ENCODE data around the gene CPS1. TPM values are rescaled to one million over a fixed set of nuclear protein-coding genes. Genes with fewer than 3 reads are reported as not detected.

Gene CPS1
- total and polyA plus RNA-seq, 2 donors (not counting 3 experiments of a cell fraction or from before 2014, with no cell fraction given), result 0.18 to 0.53 TPM

DNA sequence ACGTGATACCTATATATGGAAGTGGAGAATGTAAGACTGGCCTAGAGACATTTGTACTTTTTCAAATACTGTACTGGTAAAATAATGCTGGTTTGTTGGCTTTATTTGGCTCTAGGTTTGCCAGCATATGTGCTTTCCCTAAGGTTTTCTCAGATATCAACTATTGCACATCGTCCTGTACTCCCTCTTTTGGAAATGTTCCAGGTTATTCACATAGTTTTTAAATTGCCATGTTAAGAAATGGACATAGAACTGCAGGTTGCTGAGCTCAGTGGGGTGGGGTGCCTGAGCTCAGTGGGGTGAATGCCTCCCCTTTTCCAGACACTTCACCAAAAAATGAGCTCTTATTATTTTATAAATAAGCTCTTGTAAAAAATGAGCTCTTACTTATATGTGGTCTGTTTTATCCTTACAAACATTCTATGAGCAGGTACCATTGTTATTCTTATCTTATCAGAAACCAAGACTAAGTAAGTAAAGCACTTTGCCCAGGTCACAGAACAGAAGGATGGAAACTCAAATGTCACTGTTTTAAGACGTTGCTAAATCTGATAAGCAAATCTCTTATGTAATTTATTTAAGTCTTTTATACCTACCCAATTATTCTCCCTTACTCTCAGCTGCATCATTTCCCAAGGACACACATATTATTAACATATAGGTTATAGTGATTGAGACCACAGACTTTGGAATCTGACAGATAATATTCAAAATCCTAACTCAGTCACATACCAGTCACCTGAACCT is 99.0 kb downstream of the CPS1 start:
- no peaks in the 10 kb centered on the region for H4K20me1 ChIP-seq (replicated peaks; ENCODE audit: control insufficient read depth, extremely low read depth, insufficient read depth, low read length)
- ChIA-PET POLR2A (no interaction called here), CTCF (no interaction called here)
- no peak overlapping the region for H3K27ac ChIP-seq (ENCODE audit: insufficient read depth, low read depth, low read length)
- intact Hi-C loops (cut with micrococcal nuclease) (no loop called here), dilution Hi-C loops (cut with MboI; ENCODE audit: extremely low pct_ligation_motif_present, low sequenced_read_pairs) (no loop called here)
- no peaks in the 10 kb centered on the region for H3K79me2 ChIP-seq (ENCODE audit: control insufficient read depth, insufficient read depth, low read length)
- TF ChIP-seq MYC (IDR thresholded peaks at IDR 0.05; ENCODE audit: low read depth, low read length) (no peak), EZH2 (IDR thresholded peaks at IDR 0.05; ENCODE audit: borderline replicate concordance, low read depth, low read length, severe bottlenecking) (no peak), JUN (IDR thresholded peaks at IDR 0.05; ENCODE audit: borderline replicate concordance, insufficient read depth, insufficient read length, low read depth) (no peak), GATA2 (IDR thresholded peaks at IDR 0.05; ENCODE audit: insufficient read depth, insufficient read length, low read depth, low read length) (no peak), FOS (IDR thresholded peaks at IDR 0.05; ENCODE audit: borderline replicate concordance, insufficient read depth, low read length) (no peak), POLR2AphosphoS5 (IDR thresholded peaks at IDR 0.05; ENCODE audit: insufficient read depth, low read depth, low read length) (no peak), POLR2A (IDR thresholded peaks at IDR 0.05; ENCODE audit: low read depth, low read length) (no peak)
- TF ChIP-seq, protein P1, sequence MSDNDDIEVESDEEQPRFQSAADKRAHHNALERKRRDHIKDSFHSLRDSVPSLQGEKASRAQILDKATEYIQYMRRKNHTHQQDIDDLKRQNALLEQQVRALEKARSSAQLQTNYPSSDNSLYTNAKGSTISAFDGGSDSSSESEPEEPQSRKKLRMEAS (IDR thresholded peaks at IDR 0.05; ENCODE audit: insufficient read depth, insufficient read length), result no peak
- TF ChIP-seq, protein P2, sequence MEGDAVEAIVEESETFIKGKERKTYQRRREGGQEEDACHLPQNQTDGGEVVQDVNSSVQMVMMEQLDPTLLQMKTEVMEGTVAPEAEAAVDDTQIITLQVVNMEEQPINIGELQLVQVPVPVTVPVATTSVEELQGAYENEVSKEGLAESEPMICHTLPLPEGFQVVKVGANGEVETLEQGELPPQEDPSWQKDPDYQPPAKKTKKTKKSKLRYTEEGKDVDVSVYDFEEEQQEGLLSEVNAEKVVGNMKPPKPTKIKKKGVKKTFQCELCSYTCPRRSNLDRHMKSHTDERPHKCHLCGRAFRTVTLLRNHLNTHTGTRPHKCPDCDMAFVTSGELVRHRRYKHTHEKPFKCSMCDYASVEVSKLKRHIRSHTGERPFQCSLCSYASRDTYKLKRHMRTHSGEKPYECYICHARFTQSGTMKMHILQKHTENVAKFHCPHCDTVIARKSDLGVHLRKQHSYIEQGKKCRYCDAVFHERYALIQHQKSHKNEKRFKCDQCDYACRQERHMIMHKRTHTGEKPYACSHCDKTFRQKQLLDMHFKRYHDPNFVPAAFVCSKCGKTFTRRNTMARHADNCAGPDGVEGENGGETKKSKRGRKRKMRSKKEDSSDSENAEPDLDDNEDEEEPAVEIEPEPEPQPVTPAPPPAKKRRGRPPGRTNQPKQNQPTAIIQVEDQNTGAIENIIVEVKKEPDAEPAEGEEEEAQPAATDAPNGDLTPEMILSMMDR (IDR thresholded peaks at IDR 0.05; ENCODE audit: extremely low read depth in 1 of 2, insufficient read depth in 1 of 2, low read depth in 1 of 2, low read length in 2 of 2), result no peak
- no peak overlapping the region for H3K4me3 ChIP-seq (replicated peaks in 1 of 3; ENCODE audit: insufficient read depth in 1 of 3, low read depth in 1 of 3, low read length in 3 of 3)
- FAIRE-seq (no peak), DNase-seq (ENCODE audit: low read depth, low spot score) (no peak)
- H3K9me1 ChIP-seq (replicated peaks; ENCODE audit: control insufficient read depth, extremely low read depth, insufficient read depth, low read length), result no peaks in the 10 kb centered on the region
- no peak overlapping the region for H3K9ac ChIP-seq (replicated peaks; ENCODE audit: extremely low read depth, insufficient read depth, low read length)
- no peaks in the 10 kb centered on the region for H3K4me1 ChIP-seq (ENCODE audit: control insufficient read depth, extremely low read depth, insufficient read depth, low read length)
- no peaks in the 10 kb centered on the region for H3K36me3 ChIP-seq (ENCODE audit: control insufficient read depth in 2 of 2, extremely low read depth in 1 of 2, insufficient read depth in 2 of 2, low read length in 2 of 2)
- no peak overlapping the region for H2AFZ ChIP-seq (ENCODE audit: low read depth, low read length)
- H3K27me3 ChIP-seq (ENCODE audit: control insufficient read depth in 2 of 2, insufficient read depth in 2 of 2, low read length in 2 of 2), result no peaks in the 10 kb centered on the region
- H3K4me2 ChIP-seq (ENCODE audit: insufficient read depth, low read length), result no peak overlapping the region
- no TSS peak for BruUV-seq (replicated peaks)
- no peaks in the 10 kb centered on the region for H3K9me3 ChIP-seq (replicated peaks; ENCODE audit: control insufficient read depth, insufficient read depth, low read length)
